Lung microvascular endothelial cell (primary cell): Measurements from ENCODE around the gene FKBP1A. TPM values are rescaled to one million over a fixed set of nuclear protein-coding genes. Genes with fewer than 3 reads are reported as not detected.
"Not testable (repeated sequence)": the region's sequence is repeated elsewhere in the genome, so short reads cannot be mapped to it uniquely, and the experiment has no call there.

ENCODE experiments used
- DNase-seq, 2 donors: peaks; one replicate each; pipeline versions ENCODE4 v3.0.0 to v3.0.0-alpha.2; 2010; ENCODE audit warnings: low read depth in 2 of 2
- total RNA-seq: library from RNA; depleted of rRNA; stranded (reverse); fragments of >200 nt; gene quantifications from 2 replicates; pipeline ENCODE4 v1.2.1, GENCODE V29; 2014

The FKBP1A gene
- total RNA-seq, 1 donor from 2014 or later, result 278 TPM

DNA sequence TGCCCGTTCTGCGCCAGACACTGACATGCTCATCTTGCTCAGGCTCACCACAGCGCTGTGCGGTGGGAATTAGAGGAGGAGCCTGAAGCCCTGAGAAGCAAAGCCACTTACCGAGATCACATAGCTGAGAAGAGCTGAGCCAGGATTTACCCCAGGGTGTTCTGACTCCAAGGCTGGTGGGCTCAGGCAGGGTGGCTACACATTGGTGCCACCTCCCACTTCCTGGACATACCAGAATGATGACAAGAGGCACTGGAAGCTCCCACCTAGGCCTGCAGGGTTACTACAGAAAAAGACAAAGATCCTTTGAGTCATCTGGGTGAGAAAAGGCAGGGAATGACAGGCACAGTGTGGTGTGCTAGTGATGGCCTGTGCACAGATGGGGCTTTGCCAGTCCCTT, 24.4 kb upstream of the FKBP1A start:
- peak in 1 of 2 donors; percentile 56 for DNase-seq

DNA sequence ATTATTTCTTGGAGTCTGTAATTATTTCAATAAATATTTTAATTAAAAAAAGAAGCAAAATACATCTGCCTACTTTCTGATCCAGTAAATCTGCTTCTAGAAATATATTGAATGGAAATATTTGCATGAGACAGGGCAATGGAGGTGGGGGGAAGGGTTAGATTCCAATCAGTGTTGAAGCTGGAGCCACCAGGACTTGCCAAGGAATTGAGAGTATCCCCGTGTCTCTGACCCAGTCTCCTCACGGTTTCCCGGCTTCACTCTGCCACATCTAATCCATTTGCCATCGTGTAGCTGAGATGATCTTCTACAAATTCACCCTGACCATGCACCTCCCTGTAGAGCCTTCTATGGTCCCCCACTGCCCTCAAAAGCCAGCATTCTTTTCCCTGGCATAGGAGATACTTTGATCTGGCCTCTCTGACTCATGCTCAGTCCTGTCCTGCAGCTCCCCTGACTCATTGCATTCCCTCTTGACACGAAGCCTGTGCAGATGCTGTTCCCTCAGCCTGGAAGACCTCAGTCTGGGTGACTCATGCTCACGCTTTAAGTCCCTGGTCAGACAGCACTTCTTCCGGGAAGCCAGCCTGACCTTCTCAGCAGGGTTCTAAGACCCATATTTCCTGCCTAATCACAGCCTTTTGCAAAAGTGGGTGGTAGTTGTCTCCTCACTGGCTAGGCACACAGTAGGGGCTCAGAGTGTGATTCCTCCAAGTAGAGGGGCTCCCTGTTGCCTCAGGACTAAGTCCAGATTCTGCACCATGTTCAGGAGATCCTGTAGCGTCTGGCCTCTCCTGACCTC, 23.0 kb upstream of the FKBP1A start:
- DNase-seq, result peak; percentile 33 to 97

DNA sequence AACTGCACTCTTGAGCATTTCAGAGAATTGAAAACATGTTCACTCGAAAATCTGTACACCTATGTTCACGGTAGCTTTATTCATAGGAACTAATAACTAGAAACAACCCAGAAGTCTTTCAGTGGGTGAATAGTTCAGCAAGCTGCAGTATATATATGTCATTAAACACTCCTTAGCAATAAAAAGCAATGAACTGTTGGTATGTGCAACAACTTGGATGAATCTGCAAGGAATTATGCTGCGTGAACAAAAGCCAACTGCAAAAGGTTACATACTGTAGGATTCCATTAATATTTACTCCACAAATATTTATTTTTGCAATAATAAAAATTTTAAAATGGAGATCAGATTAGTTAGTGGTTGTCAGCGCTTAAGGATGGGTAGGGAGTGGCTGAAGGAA, 22.1 kb upstream of the FKBP1A start:
- no peak for DNase-seq

DNA sequence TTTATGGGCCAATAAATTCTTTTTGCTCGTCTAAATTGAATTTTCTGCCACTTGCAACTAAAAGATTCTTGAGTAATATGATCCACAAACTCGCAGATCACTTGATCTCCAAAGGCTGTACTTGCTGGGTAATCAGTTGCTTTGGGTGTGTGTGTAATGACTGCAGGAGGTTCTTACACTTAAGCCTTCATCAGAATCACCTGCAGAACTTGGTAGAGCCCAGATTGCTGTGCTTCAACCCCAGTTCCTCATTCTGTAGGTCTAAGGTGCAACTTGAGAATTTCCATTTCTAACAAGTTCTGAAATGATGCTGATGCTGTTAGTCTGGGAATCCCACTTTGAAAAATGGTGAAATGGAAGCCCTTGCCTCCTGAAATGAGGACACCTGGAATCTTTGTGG, 12.9 kb upstream of the FKBP1A start:
- no peak for DNase-seq

DNA sequence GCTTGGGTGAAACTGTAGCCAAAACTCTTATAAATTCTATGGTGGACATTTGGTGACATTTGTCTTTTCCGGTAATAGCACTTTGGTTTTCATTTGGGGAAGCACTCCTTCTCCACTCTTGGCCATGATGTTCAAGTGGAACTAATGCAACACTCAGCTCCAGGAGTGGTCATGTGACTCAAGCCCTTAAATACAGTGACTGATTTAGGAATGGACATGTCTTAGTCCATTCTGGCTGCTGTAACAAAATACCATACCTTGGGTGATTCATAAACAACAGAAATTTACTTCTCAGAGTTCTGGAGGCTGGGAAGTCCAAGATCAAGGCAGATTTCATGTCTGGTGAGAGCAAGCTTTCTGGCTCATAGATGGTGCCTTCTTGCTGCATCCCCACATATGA, 10.8 kb upstream of the FKBP1A start:
- DNase-seq, result no peak

DNA sequence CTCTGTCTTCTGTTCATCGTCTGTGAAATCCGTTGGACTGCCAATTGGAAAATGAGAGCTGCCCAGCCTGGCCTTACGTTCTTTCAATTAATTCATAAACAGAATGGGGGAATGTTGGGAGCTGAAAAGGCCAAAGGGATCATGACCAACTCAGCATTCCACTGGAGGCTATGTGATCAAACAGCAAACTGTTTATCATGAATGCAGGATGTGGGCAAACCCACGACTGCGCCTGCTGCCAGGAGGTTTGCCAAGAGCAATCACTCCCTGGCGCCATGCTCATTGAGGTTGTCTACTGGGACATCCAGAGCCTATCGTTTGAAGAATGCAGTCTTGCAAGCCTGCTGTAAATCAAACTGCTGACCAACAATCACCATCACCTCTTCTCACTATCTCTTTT, 9.3 kb upstream of the FKBP1A start:
- no peak for DNase-seq

DNA sequence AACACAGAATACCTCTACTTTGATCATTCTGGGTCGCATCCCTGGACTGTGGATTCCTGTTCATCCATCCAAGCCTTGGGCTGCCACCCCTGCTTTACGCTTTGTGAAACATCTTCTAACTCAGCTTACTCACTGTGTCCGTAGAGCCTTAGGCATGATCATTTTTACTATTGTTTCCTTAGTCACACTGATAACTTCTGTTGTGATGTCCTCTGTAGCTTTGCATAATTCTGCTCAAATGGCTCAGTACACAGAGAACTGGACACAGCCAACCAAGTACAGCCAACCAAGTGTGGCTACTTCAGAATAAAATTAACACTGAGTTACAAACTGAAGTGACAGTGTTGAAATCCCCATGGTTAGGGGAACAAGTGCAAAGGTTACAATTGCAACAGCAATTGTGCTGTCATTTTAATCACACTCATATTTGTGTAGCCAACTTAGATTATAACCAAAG, 8.6 kb upstream of the FKBP1A start:
- DNase-seq, result no peak

DNA sequence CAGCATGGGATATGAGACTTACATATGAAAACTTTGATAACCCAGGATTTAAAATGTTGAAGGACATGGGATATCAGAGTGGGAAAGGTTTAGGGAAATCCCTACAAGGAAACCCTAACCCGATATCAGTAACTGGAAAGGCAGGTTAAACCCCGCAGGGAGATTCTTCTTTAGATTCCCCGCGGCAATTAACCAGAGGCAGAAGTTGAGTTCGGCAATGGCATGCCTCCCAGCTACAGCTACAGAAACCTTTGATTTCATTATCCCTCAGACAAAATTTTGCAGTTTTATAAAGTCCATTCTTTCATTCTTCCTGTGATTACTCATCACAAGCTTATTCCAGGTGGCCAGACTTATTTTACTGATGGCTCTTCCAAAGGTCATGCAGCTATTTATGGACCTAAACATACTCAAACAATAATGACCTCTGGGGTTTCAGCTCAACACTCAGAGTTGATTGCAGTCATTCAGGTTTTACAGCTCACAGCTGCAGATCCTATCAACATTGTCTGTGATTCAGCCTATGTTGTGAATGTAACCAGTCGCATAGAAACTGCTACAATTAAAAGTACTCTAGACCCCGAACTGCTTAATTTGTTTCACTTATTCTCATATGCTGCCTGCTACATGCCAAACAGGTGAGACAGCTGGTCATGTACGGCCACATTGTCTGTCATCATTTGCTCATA, 7.0 kb upstream of the FKBP1A start:
- DNase-seq, result peak; percentile 89 to 96

DNA sequence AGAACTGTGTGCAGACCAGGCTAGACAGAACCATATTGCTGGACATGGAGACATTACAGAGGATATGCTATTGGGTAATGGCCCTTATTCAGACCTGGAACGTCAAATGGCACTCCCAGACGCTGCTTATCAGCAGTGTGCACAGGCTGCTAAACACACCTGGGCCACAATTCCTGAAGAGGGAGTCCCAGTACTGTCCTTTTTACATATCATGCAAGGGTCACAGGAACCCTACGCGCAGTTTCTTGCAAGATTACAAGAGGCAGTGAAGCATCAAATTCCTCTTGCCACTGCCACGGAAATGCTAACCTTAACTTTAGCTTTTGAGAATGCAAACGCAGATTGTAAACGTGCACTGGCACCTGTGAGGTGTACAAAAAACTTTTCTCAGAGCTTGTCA, 5.3 kb upstream of the FKBP1A start:
- not testable (repeated sequence) for DNase-seq

DNA sequence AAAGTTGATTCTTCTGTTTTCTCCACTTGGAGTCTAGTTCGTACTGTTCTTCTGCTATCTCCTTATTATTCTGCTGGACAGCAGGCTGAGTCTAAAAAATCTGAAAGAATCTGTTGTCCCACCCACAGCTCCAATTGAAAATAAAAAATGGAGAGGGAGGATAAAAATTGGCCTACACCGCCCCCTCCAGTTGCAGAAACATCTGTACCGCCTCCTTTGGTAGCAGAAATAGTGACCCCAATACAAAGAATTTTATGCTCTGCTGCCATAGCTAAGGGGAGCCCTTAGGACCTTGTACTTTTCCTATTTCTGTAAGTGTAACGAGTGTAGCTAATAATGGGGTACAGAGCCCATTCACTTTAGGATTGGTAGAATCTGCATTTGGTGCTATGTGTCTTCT, 4.9 kb upstream of the FKBP1A start:
- DNase-seq, result no peak

DNA sequence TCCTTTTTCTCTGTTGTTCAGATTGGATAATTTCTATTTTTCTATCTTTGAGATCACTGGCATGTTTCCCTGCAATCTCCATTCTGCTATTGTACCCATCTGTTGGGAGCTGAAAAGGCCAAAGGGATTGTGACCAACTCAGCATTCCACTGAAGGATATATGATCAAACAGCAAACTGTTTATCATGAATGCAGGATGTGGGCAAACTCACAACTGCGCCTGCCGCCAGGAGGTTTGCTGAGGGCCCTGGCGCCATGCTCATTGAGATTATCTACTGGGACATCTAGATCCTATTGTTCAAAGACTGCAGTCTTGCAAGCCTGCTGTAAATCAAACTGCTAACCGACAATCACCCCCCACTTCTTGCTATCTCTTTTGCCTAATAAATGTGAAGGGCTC, 3.8 kb upstream of the FKBP1A start:
- DNase-seq, result peak in 1 of 2 donors; percentile 62

DNA sequence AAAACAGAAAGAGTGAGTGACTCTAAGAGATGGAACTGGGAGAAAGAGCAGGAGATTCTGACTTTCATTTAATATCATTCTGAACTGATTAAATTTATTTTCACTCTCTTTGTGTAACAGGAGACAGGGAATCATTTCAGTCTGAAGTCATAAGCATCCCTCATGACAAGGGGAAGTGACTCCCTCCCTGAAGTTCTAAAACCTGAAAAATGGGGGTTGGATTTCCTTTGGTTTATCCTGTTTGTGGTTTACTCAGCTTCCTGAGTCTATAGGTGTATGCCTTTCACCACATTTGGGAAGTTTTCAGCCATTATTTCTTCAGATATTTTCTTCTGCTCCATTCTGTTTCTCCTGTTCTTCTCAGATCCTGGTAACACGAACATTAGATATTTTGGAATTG, 3.4 kb upstream of the FKBP1A start:
- peak; percentile 71 to 94 for DNase-seq

DNA sequence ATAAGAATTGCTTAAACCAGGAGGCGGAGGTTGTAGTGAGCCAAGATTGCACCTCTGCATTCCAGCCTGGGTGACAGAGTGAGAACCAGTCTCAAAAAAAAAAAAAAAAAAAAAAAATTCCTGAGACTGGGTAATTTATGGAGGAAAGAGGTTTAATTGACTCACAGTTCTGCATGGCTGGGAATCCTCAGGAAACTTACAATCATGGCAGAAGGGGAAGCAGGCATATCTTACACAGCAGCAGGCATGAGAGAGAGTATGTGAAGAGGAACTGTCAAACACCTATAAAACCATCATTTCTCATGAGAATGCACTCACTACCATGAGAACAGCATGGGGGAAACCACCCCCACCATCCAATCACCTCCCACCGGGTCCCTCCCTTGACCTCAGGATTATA, 1.8 kb upstream of the FKBP1A start:
- peak in 1 of 2 donors; percentile 46 for DNase-seq

DNA sequence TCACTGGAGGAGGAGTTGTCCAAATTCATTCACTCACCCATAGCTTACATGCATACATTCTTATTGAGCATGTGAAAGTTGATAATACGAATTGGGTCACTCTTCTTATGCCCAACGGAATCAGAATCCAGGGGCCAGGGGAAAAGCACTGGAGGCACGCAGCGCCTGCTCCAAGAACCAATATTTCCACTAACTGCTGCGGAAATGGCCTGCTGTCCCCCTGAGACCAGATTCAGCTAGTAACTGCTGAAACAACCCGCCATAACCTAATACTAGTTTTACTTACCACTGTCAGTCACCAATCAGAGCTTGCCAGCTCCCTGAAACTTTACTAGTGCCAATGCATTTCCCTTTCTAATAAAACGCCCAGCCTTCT, 641 bp upstream of the FKBP1A start:
- no peak for DNase-seq

DNA sequence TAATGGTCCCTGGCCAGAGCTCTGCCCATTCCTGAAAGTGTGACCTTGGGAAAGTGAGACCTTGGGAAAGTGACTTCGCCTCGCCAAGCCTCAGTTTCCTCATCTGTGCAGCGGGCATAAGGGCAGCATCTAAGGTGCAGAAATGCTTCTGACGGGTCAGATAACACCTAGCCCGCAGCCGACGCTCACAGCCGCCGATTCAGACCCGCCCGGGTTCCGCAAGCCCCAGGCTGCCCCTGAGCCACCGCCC, 486 bp downstream of the FKBP1A start:
- no peak for DNase-seq

DNA sequence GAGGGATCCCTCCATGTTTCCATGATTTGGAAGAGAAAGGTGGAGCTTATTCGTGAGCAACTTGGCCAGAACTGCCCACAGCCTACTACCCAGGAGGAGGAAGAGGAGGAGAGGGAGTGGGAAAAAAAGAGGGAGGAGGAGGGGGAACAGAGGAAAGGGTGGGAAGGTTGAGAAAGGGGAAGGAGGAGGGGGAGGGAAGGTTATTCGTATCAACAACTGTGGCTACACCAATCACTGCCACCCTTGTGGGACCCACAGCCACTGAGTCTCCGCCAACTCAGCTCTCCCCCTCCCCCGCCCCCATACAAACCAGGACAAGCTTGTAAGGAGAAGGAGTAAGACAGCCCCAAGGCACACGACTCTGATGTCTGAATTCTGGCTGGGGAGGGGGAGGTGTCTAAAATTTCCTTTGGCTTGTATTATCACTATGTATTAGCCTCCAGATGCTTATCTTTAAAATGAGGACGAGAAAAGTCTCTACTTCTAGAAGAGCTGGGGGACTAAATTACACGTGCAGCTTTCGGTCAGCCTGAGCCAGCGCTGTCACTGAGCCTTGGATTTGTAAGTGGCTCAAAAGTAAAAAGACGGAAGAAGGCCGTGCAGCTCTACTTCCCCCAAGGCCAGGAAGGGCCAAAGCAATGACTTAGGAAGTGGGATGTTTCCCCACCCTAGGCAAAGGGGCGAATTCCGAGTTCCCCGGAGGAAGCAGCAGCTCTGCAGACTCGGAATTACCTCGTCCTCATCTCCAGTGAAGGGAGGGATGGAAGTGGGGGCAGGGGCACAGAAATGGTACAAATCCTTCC, 1.0 kb downstream of the FKBP1A start:
- DNase-seq, result peak; percentile 48 to 90

DNA sequence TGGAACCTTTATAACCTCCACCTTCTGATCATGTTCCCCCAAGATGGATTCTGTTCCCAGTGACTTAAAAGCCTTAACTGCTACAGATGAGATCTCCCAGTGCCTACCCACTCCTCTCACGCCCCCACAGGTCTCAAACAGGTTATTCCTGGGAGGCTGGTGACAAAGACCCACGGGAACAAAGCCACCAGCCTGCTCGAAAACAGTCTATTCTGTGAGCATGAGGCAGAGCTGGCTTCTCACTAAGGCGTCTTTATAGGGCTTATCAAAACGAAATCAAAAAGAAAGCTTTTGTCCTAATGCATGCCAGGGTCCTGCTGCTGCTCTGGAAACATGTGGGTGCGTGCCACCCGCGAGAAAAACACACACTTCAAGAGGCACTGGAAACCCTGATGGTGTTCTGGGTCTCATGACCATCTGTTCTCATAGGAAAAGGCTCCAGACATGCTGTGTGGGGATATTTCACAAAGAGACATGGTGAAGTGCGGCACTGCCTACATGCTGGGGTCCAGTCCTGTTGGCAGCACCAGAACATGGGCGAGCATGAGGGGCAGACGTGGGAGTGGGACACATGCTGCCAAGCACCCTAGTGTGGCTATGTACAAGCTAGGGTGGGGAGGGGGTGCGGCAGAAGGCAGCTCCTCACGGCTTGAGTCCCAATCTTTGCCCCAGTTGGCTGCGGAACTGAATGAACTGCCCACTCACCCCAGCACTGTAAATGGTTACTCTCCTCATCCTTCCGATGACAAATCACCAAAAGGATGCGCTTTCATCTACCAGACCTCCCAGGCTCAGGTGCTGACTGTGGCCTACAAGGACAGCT, 2.1 kb downstream of the FKBP1A start:
- DNase-seq, result peak; percentile 44 to 54

DNA sequence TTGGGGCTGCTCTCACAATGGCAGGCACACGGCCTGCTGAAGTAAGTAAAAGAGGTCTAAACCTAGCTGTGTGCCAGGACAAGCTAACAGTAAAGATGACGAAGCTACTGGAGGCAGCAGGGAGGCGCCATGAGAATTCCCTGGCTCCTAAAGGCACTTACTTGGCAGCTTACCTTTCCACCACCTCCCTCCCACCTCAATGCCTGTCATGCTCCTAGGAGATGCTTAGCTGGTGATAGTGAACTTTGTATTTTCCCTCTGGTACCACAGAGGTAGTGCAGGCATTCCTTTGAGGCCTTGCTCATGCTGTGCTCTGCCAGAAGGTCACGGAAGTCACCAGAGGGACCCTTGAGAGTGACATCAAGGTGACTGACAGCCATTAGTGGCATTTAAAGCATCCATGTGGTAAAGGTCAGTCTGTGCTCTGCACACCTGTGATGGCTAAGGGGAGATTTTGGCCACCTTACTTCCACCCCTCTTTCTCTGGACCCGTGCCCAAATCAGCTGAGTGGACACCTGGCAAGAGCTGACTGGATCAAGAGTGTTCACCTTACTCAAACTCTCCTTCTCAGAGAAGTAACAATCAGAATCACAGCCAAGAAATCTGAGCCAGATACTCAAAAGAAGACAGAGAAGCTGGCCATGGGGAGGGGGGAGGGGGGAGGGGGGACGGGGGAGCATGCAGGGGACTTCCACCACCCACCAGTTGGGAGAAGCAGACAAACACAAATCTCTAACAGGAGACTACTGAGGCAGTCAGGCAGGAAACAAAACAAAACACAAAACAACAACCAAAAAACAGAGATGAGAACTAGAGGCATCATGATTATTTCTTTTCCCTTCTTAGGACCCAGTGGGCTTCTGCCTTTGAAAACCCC, 2.9 kb downstream of the FKBP1A start:
- DNase-seq, result peak in 1 of 2 donors; percentile 41

DNA sequence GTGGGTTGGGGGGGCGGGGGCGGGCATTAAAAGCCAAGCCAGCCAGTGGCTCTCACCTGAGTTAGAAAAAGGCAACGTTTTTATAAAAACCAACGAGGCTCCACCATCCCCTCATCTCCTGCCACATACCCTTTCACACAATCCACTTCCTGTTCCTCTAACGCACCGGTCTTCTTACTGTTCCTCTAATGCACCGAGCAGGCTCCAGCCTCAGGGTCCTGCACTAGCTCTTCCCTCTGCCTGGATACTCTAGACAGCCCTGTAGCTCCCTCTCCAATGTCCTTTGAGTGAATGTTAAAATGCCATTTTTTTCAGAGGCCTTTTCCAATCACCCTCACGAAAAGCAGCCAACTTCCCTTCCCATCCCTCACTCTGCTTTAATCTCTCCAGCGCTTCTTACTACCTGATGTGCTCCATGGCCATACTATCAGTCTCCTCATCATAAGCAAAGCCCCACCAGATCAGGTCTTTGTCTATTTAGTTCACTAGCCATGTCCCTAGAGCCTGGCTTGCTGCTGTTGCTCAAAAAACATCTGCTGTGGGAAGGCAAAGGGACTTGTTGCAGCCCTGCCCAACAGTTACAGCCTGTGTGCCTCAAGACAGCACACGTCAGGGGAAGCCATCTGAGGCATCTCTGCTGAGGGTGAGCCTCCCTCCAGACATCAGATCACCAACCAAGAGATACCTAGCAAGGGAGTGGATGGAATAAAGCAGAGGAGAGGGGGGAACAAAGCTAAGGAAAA, 3.9 kb downstream of the FKBP1A start:
- DNase-seq, result no peak

DNA sequence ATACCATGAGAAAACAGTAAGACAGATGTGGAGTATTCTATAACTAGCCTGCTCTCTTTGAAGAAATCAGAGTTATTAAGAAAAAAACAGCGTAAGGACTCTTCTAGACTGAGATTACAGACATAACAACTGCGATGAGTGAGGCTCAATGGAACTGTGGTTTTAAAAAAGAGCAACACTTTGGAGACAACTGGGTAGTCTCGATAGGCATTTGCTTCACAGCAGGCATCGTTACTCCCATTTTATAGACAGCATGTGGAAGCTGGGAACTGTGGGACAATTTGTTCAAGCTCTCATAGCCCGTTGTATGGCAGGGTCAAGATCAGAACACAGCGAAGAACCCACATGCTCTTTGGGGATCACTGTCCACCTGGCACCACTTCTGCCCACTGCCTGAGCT, 4.6 kb downstream of the FKBP1A start:
- no peak for DNase-seq
